Measurements from ENCODE around the gene GPC6.

The GPC6 gene

GRCh38 chr13:93233997-93234416, 7.4 kb downstream of the GPC6 start (continued):
- TF ChIP-seq ZNF362 (tag by site-specific recombination; IDR thresholded peaks at IDR 0.05) (no peak), ZBTB49 (tag by site-specific recombination; IDR thresholded peaks at IDR 0.05; ENCODE audit: low read depth) (no peak), REPIN1 (tag by site-specific recombination; IDR thresholded peaks at IDR 0.05; ENCODE audit: low read depth) (no peak), PATZ1 (tag by site-specific recombination; IDR thresholded peaks at IDR 0.05) (0 out of 2 replicates have a peak, but pooled peaks have one; percentile 29), ZNF501 (tag by site-specific recombination; IDR thresholded peaks at IDR 0.05) (no peak), HIC1 (tag by site-specific recombination; IDR thresholded peaks at IDR 0.05) (0 out of 2 replicates have a peak, but pooled peaks have one; percentile 61), ZSCAN30 (tag by site-specific recombination; IDR thresholded peaks at IDR 0.05) (peak; percentile 43; the same call in 1 of the 2 replicates), YY2 (tag by site-specific recombination; IDR thresholded peaks at IDR 0.05) (no peak), ZNF76 (tag by site-specific recombination; IDR thresholded peaks at IDR 0.05; ENCODE audit: borderline replicate concordance, low read depth) (no peak), TRIM28 (IDR thresholded peaks at IDR 0.05; ENCODE audit: borderline replicate concordance, low read length) (peak; percentile 96)

- Histone ChIP-seq H3K36me3 (ENCODE audit: control insufficient read depth in 2 of 2, insufficient read depth in 1 of 2, low read length in 2 of 2) (no peaks in the 10 kb centered on the region), H3K4me3 (ENCODE audit: low read depth, low read length) (no peak overlapping the region), H3K27ac (ENCODE audit: extremely low read depth, low read depth, low read length) (no peak overlapping the region), H3K4me1 (ENCODE audit: control insufficient read depth, insufficient read depth, low read length) (no peaks in the 10 kb centered on the region), H3K9me3 (ENCODE audit: control insufficient read depth, insufficient read depth, low read depth, low read length) (no peaks in the 10 kb centered on the region)
- ChIA-PET POLR2A (no interaction called here), CTCF (interaction anchor here (0.6 to 1.5 kb wide), 5 partner anchors 9 to 1128 kb away, joined by 3 to 5 read pairs (median 4); no protein-coding TSS in a partner anchor)
- peak; percentile 89 for TF ChIP-seq ZNF596 (tag by site-specific recombination; IDR thresholded peaks at IDR 0.05)
- no peak for TF ChIP-seq SETDB1 (IDR thresholded peaks at IDR 0.05; ENCODE audit: insufficient read length, low read length)
- peak; percentile 40; the same call in 1 of the 2 replicates for TF ChIP-seq PRDM1 (tag by site-specific recombination; IDR thresholded peaks at IDR 0.05)
- peak; percentile 95 for TF ChIP-seq ZNF664 (tag by site-specific recombination; IDR thresholded peaks at IDR 0.05)
Measured at GRCh38 chr13:93234459-93234858, 7.9 kb downstream of the GPC6 start.

- Histone ChIP-seq H3K27ac (ENCODE audit: extremely low read depth, low read depth, low read length) (no peak overlapping the region), H3K36me3 (ENCODE audit: control insufficient read depth in 2 of 2, insufficient read depth in 1 of 2, low read length in 2 of 2) (no peaks in the 10 kb centered on the region), H3K9me3 (ENCODE audit: control insufficient read depth, insufficient read depth, low read depth, low read length) (no peaks in the 10 kb centered on the region), H3K4me1 (ENCODE audit: control insufficient read depth, insufficient read depth, low read length) (no peaks in the 10 kb centered on the region), H3K4me3 (ENCODE audit: low read depth, low read length) (no peak overlapping the region)
- ChIA-PET CTCF (interaction anchor here (0.6 to 1.5 kb wide), 3 partner anchors 8 to 322 kb away, joined by 3 to 5 read pairs (median 4); no protein-coding TSS in a partner anchor), POLR2A (no interaction called here)
- TF ChIP-seq PRDM6 (tag by site-specific recombination; IDR thresholded peaks at IDR 0.05) = peak; percentile 32; the same call in 1 of the 2 replicates
- TF ChIP-seq SP7 (tag by site-specific recombination; IDR thresholded peaks at IDR 0.05) = no peak; the same call in 1 of the 2 replicates
- peak; percentile 45; the same call in 1 of the 2 replicates for TF ChIP-seq ZNF843 (tag by site-specific recombination; IDR thresholded peaks at IDR 0.05)
- TF ChIP-seq ZNF121 (tag by site-specific recombination; IDR thresholded peaks at IDR 0.05) = no peak
- TF ChIP-seq SCRT2 (tag by site-specific recombination; IDR thresholded peaks at IDR 0.05) = peak; percentile 49
- no peak for TF ChIP-seq HOXC10 (CRISPR knock-in tag; IDR thresholded peaks at IDR 0.05)
- no peak for TF ChIP-seq ZIC2 (tag by site-specific recombination; IDR thresholded peaks at IDR 0.05)
- no peak for TF ChIP-seq ZSCAN5A (tag by site-specific recombination; IDR thresholded peaks at IDR 0.05)
Measured at GRCh38 chr13:93235258-93236015, 8.8 kb downstream of the GPC6 start.
